NCI-H345 (cell line): Measurements from ENCODE around the gene PDE9A.

Experiments used
- DNase-seq: peaks from one replicate; lab custom pipeline; 2025; lab: John Stamatoyannopoulos, UW

Gene PDE9A

DNA sequence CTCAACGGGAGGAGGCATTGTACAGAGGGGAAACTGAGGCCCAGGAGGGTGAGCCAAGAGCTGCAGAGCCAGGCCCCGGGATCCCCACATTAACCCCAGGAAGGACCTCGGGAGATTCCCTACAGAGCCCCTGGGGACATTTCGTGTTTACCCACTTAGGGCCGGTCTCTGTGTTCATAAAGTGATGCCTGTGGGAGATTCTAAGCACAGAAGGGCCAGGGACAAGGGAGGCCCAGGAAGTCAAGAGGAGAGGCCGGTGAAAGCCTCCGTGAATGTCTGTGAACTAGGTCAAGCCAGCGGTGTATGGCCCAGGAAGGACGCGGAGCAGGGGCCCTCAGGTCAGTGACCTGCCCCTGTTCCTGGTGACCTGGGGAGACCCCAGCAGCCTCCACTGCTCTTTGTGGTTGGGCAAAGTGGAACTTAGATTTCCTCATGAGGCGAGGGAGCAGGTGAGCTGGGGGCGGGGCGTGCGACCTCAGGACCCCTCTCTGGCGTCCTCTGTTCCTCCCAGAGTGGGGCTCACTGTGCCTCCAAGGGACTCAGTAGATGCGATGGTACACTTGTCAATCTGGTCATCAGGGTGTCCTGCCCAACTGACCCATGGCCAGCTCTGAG, 34.9 kb downstream of the PDE9A start:
- DNase-seq: no peak

DNA sequence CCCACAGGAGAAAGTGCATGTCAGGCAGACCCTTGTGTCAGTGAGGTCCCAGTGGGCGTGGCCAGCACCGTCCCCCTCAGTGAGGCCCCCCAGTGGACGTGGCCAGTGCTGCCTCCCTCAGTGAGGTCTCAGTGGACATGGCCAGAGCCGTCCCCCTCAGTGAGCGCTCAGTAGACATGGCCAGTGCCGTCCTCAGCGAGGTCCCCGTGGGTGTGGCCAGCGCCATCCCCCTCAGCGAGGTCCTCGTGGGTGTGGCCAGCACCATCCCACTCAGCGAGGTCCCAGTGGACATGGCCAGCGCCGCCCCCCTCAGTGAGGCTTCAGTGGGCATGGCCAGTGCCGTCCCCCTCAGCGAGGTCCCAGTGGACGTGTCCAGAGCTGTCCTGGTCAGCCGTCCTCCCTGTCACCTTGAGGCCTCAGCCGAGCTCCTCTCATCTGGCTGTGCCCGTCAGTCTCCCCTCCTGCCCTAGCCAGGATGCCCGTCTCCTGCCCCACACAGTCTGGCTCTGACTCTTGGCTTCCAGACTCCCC, 35.5 kb downstream of the PDE9A start:
- DNase-seq: no peak

DNA sequence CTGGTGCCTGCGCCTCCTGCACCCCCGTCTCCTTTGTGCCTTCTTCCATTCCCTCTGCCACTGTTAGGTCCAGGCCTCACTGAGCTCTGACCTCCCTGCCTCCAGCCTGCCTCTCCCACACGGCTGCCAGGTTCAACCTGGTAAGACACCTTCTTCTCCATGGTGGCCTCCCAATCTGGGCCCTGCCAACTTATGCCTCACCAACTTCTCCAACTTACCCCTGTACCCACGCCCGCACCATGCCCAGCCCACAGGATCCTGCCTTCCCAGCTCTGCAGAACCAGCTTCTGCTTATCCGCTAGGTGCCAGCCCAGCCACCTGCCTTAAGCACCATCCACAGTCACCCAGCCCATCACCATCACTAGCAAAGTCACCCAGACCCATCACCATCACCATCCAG, 37.2 kb downstream of the PDE9A start:
- no peak for DNase-seq

DNA sequence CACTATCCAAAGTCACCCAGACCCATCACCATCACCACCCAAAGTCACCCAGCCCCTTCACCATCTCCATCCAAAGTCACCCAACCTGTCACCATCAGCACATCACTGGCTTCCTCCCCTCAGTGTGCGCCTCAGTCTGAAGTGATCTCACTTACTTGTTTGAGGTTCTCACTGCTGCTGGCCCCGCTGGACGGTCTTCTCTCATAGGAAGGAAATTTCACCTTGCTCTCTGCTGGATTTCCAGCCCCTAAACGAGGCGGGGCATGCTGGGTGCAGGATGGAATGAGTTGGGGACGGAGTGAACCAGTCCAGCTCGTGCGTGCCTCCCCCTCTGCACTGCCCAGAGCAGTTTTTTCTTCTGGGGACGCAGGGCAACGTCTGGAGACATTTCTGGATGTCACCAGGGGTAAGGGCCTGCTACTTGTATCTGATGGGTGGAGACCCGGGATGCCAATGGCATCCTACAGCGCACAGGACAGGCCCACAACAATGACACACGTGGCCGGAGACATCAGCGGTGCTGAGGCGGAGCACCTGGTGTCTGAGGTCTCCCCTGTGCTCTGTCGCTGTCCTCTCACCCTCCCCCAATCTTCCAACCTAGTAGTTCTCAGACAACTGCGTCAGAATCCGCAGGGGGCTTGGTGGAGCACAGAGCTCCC, 38.6 kb downstream of the PDE9A start:
- DNase-seq: no peak

DNA sequence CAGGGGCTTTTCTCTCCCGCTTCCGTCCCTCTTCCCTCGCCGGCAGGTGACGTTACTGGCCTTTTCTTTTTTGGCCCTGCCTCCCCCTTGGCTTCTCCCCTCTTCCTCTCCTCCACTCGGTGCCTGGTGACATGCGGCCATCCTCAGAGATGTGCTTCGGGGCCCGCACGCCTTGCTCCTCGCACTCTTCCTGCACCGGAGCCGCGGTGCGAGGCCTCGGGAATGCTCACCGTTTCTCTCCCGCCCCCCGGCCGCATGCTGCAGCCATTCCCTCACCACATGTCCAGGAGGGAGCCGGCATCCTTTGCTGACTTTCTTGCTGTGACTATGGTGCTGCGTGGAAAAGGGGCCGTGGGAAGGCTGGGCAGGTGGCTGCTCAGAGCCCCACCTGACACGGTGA, 39.3 kb downstream of the PDE9A start:
- DNase-seq: no peak

DNA sequence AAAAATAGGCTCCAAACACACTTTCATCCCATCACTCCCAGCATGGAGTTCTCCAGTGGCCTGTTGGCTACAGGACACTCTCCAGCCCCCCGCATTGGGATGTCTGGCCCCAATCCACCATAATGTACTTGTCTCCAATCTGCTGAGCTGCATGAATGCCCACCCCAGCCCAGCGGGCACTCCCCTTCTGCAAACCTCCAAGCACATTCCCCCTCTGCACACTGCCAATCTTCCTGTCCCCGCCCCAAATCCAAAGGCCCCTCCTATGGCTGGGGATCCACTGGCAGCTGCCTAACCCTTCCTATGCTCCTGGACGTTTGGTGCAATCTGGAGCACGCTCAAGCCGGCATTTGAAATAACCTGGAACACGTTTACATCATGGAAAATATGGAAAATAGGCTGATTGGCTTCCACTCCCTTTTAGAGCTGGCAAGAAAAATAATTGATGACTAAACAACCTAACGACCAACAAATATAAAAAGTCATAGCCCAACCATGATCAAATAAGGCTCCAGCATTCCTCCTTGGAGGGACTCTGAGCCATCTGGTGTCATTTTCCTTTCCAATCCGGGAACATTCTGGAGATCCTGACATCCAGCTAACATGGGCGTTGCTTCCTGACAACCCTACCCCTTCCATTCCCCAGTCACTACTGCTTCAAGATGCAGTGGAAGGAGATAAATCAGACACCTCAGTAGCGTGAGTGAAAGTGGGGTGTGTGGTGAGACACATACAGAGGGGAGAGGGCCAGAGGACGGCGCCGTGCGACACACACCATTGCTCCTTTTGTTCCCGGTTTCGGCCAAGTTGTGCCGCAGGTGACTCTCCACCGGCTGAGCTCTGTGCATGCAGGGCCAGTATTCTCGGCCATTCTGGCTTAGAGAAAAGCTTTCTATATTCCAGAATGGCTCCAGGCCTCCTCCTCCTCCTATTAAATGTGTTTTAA, 41.6 kb downstream of the PDE9A start:
- DNase-seq: no peak

DNA sequence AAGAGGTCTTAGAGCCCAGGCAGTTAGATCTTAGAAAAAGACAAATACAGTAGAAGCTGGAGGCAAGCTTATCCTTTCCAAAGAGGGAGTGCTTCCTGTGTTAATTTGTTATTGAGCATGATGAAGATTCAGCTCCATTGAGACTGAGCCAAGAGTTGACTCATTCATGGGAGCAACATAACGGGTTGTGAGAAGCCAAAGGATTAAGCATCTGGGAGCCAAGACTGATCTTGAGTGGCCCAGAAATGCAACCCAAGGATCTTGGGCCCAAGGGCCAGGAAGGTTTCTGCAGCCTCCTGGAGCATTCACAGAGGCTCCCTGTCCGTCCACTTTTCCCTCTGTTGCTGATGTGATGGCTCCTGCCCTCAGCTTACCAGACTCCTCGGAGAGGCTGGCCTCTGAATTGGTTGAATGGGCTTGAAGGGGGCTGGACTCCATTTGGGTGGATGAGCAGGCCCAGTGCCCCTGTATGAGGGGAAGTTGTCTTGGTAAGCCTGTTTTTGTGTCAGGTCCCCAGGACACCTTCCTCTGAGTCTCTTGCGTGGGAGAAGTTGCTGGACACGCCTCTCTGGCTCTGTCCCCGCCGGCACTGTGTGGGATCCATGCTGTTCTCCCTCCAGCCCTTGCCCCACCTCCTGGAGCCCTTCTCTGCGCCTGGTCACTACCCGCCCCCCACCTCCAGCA, 42.4 kb downstream of the PDE9A start:
- no peak for DNase-seq

DNA sequence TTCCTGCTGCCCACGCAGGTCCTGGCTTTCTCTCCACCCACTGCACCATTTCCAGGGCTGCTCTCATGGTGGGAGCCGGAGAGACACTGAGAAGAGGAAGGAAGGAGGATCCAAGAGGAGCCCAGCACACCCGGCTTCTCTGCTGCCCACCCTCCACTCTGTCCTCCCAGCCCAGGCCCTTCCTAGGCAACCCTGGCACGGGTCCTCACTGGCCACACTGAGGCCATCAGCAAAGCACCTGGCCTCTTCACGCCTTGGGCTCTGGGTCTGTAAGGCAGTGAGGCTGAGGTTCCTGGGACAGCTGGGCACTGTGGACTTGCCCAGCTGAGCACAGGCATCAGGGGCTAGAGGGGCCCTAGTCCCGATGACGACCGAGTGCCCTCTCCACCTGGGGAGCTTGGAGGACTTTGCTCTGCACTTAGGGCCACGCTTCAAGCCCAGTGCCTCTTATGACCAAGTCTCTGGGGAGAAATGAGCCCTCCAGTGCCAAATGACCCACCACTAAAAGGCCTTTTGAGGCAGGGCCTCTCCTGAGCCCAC, 43.1 kb downstream of the PDE9A start:
- DNase-seq: no peak

DNA sequence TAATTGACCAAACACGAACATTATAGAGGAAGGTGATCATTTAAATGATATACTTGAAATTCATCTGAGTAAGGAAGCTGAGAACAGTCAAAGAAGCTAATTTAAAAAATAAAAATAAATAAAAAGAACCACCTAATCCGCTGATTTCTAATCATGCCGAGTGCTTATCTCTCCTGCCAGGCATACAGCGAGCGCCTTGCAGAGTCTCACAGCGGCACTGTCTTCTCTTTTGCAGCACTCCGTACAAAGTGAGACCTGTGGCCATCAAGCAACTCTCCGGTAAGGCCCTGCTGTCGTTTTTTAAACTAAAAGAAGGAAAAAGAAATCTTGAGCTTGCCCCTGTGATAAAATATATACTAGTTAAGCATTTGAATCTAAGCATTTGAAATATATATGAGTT, 45.3 kb downstream of the PDE9A start:
- DNase-seq: no peak

DNA sequence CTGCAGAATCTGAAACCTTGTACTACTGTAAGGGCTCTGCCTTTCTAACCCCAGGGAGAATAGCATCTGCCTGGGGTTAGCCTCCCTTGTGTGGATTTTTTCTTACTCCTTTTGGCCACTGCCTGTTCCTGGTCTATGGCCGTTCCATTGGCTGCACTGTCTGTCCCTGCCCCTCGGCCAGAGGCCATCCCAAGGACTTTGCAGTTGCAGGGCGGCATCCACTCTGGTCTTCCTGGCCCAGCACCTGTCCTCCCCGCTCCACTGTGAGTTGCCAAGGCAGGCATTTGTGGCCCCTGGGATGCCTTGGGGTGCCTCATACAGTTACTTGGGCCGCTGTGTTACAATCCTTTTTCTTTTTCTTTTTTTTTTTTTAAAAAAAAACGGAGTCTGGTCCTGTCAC, 45.8 kb downstream of the PDE9A start:
- DNase-seq: no peak

DNA sequence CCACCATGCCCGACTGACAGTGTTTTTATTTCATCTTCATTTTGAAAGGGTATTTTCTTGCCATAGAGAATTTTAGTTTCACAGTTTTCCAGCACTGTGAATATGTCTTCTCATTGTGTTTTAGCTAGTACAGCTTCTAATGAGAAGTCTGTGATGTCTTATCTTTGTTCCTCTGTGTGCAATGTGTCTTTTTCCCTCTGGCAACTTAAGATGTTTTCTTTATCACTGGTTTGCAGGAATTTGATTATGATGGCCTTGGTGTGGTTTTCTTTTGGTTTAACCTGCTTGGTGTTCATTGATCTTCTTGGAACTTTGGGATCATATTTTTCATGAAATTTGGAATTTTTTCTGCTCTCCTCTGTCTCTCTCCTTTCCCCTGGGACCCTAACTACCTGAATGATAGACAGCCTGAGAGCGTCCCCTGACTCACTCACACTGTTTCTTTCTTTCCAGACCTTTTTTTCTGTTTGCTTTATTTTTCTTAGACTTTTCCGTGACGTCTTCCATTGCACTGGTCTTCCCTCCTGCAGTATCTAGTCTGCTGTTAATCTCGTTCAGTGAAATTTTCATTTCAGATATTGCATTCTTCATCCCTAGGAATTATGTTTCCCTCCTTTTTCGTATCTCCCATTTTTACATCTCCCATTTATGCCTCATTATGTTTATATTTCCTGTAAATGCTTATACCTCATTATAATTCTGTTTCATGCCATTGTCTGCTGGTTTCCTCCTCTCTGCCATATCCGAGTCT, 48.5 kb downstream of the PDE9A start:
- DNase-seq: no peak

DNA sequence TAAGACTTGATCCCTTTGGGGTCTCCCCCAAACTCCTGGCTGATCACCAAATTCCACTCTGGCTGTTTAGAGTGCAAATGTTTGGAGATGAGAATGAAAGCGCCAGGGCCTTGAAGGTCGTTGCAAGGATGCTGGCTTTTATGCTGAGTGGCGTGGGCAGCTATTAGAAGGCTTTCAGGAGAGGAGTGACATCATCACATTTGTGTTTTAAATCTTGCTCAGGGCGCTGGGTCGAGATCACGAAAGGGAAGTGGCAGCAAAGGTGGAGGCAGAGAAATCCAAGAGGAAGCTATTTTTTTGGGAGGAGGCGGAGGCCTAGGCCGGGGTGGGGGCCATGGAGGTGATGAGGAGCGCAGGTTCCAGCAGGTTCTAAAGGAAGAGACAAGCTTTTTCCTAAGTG, 49.3 kb downstream of the PDE9A start:
- no peak for DNase-seq

DNA sequence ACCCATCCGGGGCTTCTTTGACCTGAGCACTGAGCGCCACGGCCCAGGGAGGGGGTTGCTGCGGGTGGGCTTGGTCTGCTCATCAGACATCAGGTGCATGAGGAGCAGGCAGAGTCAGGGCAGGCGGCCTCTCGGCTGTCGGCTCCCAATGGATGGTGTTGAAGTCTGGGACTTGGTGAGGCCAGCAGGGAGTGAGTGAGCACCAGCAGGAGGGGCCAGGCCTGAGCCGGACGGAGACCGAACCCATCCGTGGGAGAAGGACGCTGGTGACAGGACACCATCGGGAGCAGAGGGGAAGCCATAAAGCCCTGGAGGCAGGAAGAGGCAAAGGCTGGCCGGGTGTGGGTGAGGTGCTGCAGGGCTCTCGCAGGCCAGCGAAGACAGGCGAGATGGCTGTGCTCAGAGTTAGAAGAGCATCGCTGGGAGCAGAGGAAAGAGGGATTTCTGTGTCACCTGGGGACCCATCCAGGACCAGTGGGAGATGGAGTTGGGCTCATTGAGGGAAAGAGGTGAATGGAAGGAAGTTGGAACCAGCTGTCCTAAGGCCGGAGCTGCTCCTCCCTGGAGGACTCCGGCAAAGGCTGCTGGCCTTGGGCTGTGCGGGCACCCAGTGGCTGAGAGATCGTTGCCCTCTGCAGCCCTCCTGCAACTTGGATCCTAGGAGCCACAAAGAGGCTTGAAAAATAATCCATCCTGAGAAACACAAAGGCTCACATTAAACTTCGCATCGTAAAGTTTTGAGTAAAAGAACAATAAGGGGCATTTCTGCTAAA, 49.9 kb downstream of the PDE9A start:
- DNase-seq: no peak

DNA sequence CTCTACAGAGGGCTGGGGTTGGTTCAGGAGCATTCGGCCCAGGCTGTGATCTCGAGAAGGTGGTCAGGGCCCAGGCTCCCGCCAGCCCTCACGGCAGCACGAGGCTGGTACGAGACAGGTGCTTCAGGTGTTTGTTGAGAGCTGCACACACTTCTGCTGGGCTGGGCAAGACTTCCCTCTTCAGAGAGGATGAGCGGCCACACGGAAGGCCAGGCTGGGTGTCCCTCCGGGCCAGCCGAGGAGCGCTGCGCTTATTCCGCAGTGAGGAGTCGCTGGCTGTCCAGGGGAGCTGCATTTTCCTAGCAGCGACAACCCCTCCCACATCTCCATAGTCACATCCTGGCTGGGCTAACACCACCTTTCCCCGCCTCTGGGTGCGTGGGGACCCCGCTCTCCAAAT, 50.5 kb downstream of the PDE9A start:
- DNase-seq: no peak

DNA sequence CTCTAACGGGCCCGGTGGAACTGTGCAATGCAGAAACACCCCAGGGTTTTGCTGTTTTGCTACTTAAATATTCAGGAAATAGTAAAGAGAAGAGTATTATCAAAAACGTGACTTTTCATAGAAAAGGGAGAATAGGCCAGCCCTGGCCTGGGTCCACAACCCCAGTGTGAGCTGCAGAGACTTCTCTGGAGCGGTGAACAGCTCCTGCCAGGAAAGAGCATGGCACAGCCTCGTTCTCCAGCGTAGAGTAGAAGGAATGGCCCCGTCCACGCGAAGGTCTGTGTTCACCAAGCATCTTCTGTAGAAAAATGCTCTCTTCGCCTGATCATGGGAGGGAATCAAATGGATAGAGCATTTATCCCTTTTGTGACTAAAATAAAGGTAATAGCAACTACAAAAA, 51.4 kb downstream of the PDE9A start:
- no peak for DNase-seq

DNA sequence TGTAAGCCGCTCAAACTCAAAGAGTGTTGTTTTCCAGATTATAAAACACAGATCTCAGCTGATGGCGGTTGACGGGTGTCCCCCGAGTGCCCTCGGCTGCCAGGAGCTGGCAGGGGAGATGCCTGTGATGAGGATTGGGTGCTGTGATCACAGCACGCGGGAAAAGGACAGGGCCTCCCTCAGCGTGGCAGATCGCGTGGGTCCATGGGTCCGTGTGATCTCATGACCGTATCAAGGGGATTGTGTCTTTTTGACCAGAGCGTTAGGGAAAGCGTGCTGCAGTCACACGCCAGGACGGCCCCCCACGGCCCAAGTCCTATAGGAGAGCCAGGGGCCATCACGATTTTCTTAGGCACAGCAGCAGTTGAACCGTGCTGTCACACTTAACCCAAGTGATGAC, 51.9 kb downstream of the PDE9A start:
- DNase-seq: no peak

DNA sequence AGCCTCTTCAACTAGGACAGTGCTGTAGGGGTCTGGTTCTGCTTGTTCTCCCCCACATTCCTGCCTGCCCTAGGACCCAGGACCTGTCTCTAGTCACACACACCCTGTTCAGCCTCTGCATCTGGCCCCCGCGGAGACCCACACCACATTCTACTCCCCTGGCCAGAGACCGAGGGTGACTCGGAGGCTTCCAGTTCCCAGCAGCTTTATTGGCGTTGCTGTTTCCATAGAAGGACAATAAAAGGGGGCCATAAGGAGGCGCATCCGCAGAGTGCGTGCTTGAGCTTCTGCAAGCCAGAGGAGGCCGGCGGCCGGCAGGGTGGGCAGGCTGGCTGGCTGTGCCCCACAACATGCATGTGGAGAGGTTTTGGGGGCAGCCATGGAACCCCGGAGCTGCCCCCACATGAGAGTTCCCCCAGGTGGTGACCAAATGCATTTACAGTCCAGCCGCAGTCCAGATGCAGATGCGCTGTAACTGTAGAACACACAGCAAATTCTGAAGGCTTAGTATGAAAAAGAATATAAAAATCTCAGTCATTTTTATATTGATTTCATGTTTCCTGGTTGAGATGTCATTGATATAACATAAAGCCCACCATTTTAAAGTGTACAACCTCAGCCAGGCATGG, 52.4 kb downstream of the PDE9A start:
- no peak for DNase-seq

DNA sequence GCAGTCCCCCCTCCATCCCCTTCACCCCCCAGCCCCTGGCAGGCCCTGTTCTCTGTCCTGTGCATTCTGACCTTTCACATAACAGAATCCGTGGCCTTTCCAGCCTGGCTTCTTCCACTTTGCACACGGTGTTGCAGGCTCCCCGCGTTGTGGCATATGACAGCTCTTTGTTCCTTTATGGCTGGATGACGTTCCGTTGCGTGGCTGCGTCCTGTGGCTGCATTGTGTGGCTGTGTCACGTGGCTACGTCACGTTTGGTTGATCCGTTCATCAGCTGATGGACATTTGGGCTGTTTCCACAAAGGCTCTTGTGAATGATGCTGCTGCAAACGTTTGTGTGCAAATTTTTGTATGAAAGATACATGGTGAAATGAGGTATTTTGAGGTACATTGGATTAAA, 53.3 kb downstream of the PDE9A start:
- DNase-seq: no peak

DNA sequence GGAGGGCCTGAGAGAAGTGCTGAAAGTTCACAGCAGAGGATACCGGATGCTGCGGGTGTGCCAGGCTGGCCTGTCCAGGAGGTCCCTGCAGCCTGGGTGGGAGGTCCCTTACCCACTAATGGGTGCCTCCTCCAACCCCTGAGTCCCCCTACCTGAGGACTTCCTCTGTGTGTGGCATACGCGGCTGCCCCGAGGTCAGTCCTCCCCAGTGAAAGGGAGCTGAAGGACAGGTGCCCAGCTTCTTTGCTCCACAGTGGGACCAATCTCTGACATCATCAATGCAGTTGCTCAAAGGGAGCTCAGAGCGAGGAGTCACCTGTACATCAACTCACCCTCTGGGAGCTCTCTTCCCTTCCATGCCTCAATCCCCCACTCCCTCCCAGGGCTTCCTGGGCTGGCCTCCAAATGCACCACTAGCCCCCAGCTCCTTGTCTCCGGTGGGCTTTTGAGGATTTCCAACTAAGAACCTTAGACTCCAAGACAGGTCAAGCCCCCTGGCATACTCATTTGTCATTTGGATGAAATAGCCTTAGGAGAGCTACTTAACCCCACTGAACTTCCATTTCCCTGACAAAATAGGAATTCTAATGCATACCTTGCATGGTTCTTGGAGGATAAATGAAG, 53.9 kb downstream of the PDE9A start:
- DNase-seq: no peak

DNA sequence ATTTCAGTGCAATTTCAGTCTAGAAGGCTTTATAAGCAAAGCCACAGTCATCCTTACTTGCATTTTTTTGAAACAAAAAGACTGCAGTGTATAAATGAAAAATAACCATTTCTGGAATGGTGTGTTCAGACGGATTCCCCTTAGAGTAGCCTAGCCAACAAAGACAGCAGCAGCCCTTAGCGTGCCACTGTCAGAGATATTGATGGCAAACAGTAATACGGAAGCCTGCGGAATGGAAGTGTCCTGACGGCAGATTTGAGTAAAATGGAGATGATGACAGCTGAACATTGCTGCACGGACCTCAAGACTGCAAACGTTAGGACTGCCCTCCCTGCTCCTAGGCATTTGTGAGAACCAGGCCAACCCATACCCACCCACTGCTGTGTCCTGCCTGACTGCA, 54.7 kb downstream of the PDE9A start:
- no peak for DNase-seq
